GM21390 (cell line): ENCODE data around the gene PARVG.

Source experiments
- ATAC-seq: cut with Tn5 transposase; IDR thresholded peaks from one replicate; pipeline ENCODE4 v1.9.1; 2021; ENCODE audit not compliant: unreplicated experiment

PARVG gene

DNA sequence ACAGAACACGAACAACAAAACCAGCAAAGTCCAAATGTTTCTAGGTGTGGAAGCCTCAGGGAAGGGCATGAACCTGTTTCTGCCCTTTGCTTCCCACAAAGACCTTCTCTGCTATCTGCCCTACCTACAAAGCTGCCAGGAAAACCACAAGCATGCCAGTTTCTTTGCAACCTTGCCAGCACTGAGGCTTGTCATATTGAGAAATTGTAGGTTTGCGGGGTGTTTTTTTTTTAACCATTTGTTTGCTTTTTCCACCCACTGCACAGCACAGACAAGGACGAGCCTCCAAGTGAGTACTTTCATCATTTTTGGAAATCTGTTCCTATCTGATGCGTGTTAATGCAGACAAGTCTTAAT, 12.8 kb downstream of the PARVG start:
- ATAC-seq, result no peak

DNA sequence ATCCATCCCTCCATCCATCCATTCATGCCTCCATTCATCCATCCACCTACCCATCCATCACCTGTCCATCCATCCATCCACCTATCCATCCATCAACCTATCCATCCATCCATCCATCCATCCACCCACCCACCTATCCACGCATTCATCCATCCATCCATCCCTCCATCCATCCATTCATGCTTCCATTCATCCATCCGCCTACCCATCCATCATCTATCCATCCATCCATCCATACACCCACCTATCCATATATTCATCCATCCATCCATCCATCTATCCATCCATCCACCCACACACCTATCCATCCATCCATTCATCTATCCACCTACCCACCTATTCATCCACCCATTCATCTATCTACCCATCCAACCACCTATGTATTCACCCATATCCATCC, 13.8 kb downstream of the PARVG start:
- no peak for ATAC-seq

DNA sequence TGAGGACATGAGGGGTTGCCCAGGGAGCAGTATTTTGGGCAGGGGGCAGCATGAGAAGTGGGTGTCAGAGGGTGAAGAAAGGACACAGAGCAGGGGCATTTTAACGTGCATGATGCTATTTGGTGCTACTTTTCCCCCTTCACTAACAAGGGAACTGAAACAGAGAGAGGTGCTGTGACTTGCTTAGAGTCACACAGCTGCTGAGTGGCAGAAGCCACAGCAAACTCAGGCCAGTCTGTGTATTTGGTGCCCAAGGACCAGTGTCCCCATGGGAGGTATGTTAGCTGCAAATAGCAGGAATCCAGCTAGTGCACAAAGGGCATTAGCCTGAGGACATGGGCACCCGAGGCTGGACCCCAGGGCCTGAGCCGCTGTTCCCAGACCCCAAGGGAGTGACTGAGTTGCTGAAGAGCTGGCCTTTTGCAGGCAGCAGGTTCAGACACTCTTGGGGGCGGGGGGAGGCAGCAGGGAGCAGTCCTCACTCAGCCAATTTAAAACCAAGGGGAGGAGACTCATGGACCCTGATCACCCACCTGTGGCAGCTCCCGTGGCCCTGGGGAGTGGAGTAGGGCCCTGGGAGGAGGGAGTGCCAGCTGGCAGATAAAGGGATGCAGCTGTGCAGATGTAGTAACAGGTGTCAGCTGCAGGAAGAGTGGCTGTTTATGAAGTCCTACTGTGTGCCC, 14.6 kb downstream of the PARVG start:
- no peak for ATAC-seq

- no peak for ATAC-seq
Measured at GRCh38 chr22:44196241-44196640, 15.5 kb downstream of the PARVG start.

DNA sequence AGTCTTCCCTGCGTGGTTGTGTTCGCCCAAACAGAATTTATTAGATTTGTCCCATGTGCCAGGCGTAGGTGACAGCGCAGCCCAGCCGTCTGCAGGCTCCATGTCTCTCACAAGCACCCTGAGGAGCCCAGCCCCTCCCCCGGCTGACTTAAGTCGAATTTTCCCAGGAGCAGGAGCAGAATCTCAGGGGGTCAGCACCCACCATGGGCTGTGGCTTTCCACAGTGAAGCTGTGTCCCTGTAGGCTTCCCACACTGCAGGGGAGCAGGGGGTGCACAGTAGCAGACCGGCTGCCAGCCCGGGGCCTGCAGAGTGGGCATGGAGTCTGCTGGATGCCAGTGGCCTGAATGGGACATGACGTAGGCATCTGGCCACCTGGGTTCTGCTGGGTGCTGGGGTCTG, 16.0 kb downstream of the PARVG start:
- no peak for ATAC-seq

- no peak for ATAC-seq
Measured at GRCh38 chr22:44197271-44197670, 16.5 kb downstream of the PARVG start.

- ATAC-seq, result no peak
Measured at GRCh38 chr22:44199164-44199563, 18.4 kb downstream of the PARVG start.

- no peak for ATAC-seq
Measured at GRCh38 chr22:44199866-44200265, 19.1 kb downstream of the PARVG start.

- ATAC-seq, result no peak
Measured at GRCh38 chr22:44200451-44200850, 19.7 kb downstream of the PARVG start.

- ATAC-seq, result no peak
Measured at GRCh38 chr22:44200855-44201550, 20.3 kb downstream of the PARVG start.

DNA sequence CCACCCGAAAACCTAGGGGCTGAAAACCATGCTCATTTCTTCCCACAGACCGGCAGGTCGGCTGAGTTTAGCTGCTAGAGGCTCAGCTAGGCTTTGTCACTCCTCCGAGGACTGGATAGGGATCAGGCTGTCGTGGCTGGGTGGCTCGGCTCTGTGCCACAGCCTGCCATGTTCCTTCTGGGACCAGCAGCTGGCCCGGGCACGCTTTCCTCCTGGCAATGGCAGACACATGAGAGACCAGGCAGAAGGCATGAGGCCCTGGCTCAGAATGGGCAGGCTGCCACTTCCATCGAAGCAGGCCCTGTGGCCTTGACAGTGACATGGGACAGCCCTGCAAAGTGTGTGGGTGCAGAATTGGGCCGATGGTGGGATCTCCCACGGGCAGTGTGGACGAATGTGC, 20.9 kb downstream of the PARVG start:
- no peak for ATAC-seq

DNA sequence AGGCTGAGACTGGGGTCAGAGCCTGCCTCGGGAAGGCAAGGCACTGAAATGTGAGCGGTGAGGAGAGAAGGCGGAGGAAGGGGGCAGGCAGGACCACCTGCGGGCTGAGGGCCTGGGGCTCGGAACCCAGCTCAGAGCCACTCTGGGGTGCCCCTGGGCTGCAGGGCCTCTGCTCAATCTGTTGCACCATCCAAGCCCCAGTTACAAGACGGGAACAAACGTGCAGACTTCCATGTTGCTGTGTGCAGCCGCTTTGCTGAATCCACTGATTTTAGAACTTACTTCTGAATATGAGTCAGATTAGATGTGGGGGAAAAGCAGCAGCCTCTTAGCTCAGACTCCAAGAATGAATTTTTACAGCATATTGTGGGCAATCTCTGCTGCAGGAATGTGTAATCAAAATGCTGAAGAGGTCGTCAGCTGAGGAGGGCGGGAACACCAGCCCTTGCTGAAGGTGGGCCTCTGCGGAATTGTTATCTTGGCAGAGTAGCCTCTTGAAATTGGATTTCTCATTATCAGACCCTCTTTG, 21.6 kb downstream of the PARVG start:
- ATAC-seq, result no peak

DNA sequence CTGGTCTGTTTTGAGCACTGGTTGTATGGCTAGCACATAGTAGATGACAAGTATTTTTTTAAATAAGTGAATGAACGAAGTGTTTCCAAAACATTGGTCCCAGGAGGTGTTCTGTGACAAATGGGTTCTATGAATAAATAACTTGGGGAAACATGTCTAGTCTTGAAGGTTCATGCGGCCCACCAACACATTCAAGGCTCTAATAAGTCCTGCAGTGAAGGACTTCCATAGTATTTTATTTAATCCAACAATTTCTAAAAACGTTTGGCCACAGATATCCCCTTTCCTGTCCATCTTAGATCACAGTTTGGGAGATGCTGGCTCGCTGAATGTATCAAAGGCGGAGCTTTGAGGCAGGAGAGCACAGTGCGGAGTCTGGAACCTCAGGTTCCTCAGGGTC, 22.5 kb downstream of the PARVG start:
- ATAC-seq, result no peak

GRCh38 chr22:44204739-44205515, 24.2 kb downstream of the PARVG start:
- ATAC-seq, result no peak

DNA sequence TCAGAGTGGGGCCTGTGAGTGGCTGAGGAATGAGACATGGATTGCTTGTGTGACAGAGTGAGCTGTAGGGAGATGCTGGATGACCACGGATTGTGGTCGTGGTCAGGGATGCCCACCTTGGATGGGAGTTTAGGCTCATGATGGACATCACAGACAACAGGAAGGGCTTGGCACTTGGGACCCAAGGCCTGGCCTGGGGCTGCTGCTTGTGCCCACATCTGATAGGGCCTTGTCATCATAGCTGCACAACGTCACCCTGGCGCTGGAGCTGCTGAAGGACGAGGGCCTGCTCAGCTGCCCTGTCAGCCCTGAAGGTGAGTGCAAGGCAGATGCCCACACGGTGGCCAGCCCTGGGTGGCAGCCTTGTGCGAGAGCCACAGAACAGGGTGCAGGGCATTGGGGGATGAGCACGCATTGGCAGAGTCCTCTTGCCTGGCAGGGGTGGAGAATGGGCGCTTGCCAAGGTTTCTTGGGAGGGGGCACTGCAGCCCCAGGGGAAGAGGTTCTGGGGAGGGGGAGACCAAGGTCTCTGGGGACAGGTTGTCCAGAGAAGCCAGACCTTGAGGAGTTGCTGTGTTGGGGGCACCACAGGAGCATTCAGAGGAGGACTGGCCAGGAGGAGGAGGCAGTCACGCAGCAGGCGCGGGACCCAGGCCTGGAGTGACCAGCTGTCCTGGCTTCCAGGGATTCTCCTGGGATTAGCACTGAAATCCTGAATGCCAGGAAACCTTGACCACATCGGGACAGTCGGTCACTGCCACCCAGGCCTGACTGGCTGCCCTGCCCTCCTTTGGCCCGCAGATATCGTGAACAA, 25.0 kb downstream of the PARVG start:
- no peak for ATAC-seq

GRCh38 chr22:44206330-44206645, 25.6 kb downstream of the PARVG start:
- ATAC-seq, result no peak

GRCh38 chr22:44206696-44207095, 26.0 kb downstream of the PARVG start:
- no peak for ATAC-seq

- ATAC-seq, result no peak
Measured at GRCh38 chr22:44207173-44207980, 26.7 kb downstream of the PARVG start.

- no peak for ATAC-seq
Measured at GRCh38 chr22:44207981-44208317, 27.2 kb downstream of the PARVG start.

DNA sequence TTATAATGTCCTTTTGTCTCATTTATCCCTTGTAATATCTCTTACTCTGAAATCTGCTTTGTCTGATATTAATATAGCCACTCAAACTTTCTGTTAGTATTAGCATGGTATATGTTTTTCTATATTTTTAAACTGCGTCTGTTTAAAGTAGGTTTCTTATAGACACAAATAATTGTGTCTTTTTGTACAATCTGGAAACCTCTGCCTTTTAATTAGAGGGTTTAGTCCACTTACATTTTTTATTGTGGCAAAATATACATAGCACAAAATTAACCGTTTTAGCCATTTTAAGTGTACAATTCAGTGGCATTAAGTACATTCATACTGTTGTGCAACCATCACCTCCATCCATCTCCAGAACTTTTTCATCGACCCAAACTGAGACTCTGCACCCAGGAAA, 28.6 kb downstream of the PARVG start:
- ATAC-seq, result no peak

- ATAC-seq, result no peak
Measured at GRCh38 chr22:44210722-44211121, 30.0 kb downstream of the PARVG start.
